SK-N-SH (cell line): ENCODE measurements around the gene MLLT3.

Source experiments
- CHD2 ChIP-seq: fragments of 150-350 bp; IDR thresholded peaks from 2 replicates; pipeline ENCODE4 v1.6.1; 2018; ENCODE audit warnings: low read length; ENCODE audit not compliant: partially characterized antibody
- NFIC ChIP-seq: IDR thresholded peaks from 2 replicates; pipeline ENCODE4 v1.4.0; 2012; ENCODE audit warnings: borderline replicate concordance
- POLR2AphosphoS5 ChIP-seq: IDR thresholded peaks from 2 replicates; pipeline ENCODE4 v1.6.1; 2012; ENCODE audit warnings: low read depth, low read length
- RFX5 ChIP-seq: IDR thresholded peaks from 2 replicates; pipeline ENCODE4 v1.6.1; 2012; ENCODE audit warnings: mild to moderate bottlenecking, improper control_type of control experiment, low read length
- TF ChIP-seq, protein P1 (sequence below): fragments of 200-600 bp; sonication (generic); IDR thresholded peaks from 2 replicates; pipeline ENCODE4 v1.6.1; 2017; ENCODE audit warnings: antibody characterized with exemption, mild to moderate bottlenecking, moderate library complexity
- TF ChIP-seq, protein P2 (sequence below): IDR thresholded peaks from 2 replicates; pipeline ENCODE4; 2012

DNA sequence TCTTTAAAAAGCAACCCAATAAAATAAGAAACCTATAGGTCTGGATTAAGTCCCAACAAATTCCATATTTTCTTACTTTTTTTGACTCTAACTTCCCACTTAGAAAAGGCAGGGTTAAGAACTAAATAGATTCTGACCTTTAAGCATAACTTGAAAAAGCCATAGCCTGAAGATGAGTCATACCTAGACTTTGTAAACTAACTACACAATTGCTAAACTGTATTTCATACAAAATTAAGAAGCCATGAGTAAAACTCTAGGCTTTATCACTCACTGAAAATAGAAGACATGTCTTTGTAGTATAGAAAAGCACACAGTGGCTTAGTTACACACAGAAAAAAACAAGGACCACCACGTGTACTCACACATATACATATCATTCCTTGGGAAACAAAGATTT is 51.5 kb downstream of the MLLT3 start:
- TF ChIP-seq RFX5 (no peak), CHD2 (no peak), POLR2AphosphoS5 (no peak), NFIC (no peak)
- TF ChIP-seq, protein P1, sequence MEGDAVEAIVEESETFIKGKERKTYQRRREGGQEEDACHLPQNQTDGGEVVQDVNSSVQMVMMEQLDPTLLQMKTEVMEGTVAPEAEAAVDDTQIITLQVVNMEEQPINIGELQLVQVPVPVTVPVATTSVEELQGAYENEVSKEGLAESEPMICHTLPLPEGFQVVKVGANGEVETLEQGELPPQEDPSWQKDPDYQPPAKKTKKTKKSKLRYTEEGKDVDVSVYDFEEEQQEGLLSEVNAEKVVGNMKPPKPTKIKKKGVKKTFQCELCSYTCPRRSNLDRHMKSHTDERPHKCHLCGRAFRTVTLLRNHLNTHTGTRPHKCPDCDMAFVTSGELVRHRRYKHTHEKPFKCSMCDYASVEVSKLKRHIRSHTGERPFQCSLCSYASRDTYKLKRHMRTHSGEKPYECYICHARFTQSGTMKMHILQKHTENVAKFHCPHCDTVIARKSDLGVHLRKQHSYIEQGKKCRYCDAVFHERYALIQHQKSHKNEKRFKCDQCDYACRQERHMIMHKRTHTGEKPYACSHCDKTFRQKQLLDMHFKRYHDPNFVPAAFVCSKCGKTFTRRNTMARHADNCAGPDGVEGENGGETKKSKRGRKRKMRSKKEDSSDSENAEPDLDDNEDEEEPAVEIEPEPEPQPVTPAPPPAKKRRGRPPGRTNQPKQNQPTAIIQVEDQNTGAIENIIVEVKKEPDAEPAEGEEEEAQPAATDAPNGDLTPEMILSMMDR = no peak
- TF ChIP-seq, protein P2, sequence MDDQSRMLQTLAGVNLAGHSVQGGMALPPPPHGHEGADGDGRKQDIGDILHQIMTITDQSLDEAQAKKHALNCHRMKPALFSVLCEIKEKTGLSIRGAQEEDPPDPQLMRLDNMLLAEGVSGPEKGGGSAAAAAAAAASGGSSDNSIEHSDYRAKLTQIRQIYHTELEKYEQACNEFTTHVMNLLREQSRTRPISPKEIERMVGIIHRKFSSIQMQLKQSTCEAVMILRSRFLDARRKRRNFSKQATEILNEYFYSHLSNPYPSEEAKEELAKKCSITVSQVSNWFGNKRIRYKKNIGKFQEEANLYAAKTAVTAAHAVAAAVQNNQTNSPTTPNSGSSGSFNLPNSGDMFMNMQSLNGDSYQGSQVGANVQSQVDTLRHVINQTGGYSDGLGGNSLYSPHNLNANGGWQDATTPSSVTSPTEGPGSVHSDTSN = no peak
